ENCODE data around the gene SENP5. TPM values are rescaled to one million over a fixed set of nuclear protein-coding genes. Genes with fewer than 3 reads are reported as not detected.
A peak's percentile ranks its signal among the peaks of the same experiment; 100 is the strongest.

Gene SENP5
- total RNA-seq, 1 experiment from 2014 or later, result 30.4 TPM

DNA sequence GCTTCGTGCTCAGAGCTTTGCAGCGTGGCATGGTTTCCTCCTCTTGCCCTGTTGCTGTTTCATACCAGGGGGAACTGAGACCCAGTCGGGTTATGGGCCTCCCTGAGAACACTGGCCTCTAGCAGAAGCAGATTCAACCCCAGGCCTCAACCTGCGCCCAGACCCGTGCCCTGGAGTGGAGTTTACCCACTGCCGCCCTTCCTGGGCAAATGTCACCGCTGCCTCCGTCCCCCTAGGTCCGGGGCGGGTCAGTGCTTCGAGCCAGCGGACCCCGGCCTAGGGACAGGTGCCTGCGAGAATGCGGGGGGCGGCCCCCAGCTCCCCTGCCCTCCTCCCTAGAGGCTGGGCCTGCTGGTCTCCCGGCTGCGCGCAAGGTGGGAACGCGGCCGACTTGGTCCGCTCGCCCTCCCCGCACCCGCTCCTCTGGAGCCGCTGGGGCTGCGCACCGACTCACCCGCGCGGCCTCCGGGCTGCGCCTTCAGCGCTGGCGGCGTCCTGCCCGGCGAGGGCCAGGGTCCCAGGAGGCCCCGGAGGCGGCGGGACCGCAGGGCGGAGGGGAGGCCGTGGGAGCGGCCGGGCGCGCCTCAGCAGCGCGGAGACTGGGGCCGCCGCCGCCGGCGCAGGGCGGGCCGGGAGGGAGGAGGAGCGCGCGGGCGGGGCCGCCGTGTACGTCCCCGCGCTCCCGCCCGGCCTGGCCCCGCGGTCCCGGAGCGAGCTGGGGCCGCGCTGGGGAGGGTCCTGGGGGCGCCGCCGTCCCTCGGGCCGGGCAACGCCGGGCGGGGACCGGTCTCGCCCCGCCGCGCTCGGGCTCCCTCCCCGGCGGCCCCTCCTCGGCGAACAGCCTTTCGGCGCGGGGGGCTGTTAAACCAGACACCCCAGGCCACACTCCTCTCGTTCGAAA is 100.8 kb downstream of the SENP5 start, which contains the start of gene PIGZ:
TSS of gene PIGZ (minus strand) at position 601 of the 901 bp plus-strand sequence. CDS start 16,802 bp downstream, outside the sequence.
- H2BK5ac ChIP-seq (ENCODE audit: insufficient read length, low read length), result no peak within 1 kb of the TSS
- no peaks in the 10 kb centered on the region for H4K20me1 ChIP-seq (ENCODE audit: control insufficient read depth, insufficient read depth, insufficient read length)
- H3K14ac ChIP-seq (ENCODE audit: insufficient read depth, low read length), result no peak within 1 kb of the TSS
- no peak within 1 kb of the TSS for H3K56ac ChIP-seq (ENCODE audit: insufficient read length, low read depth, low read length)
- H3T11ph ChIP-seq (ENCODE audit: low read length), result no peak within 1 kb of the TSS
- peaks cover 3 to 13% of the 10 kb centered on the region in 2 experiments; a peak in 3 of 4 replicates for H3K4me1 Mint-ChIP-seq
- no peak within 1 kb of the TSS for H3K27ac ChIP-seq (ENCODE audit: insufficient read length, low read depth, low read length)
- H3K27ac Mint-ChIP-seq, result no peak within 1 kb of the TSS
- H2AFZ ChIP-seq (ENCODE audit: low read length), result no peak within 1 kb of the TSS
- H3K79me2 ChIP-seq (ENCODE audit: insufficient read depth, low read length), result no peaks in the 10 kb centered on the region
- H2BK20ac ChIP-seq (ENCODE audit: low read depth, low read length, poor library complexity, severe bottlenecking), result no peak within 1 kb of the TSS
- H4K5ac ChIP-seq (ENCODE audit: insufficient read length, low read depth, low read length), result no peak within 1 kb of the TSS
- H3K4me1 ChIP-seq (ENCODE audit: insufficient read depth, low read length), result no peaks in the 10 kb centered on the region
- peaks cover 0 to 8% (median 4%) of the 10 kb centered on the region in 3 experiments; a peak in 2 of 7 replicates for H3K36me3 Mint-ChIP-seq (ENCODE audit: insufficient read depth in 1 of 3, low read depth in 3 of 3)
- H2BK120ac ChIP-seq (ENCODE audit: low read depth, low read length, poor library complexity, severe bottlenecking), result no peak within 1 kb of the TSS
- H3K27me3 ChIP-seq (ENCODE audit: insufficient read depth, low read length), result peaks cover 41% of the 10 kb centered on the region
- H2BK15ac ChIP-seq (ENCODE audit: low read depth, low read length), result no peak within 1 kb of the TSS
- WGBS (ENCODE audit: extremely low coverage, insufficient read length, low lambda C conversion rate), result no CpG with 5 or more reads among the region's 98 CpGs
- H3K23ac ChIP-seq (ENCODE audit: insufficient read length, low read depth, low read length), result no peak within 1 kb of the TSS
- H3K27me3 Mint-ChIP-seq (ENCODE audit: low read depth), result peaks cover 72% of the 10 kb centered on the region
- H3K4ac ChIP-seq (ENCODE audit: low read depth, low read length), result no peak within 1 kb of the TSS
- no peak within 1 kb of the TSS for H3K9ac ChIP-seq (ENCODE audit: extremely low read depth, insufficient read length, low read length)
- H4K8ac ChIP-seq (replicated peaks; ENCODE audit: insufficient read length, low read depth, low read length), result no peak within 1 kb of the TSS
- peak within 1 kb of the TSS; percentile 52 to 80 for H3K4me3 Mint-ChIP-seq
- H4K91ac ChIP-seq (ENCODE audit: insufficient read length, low read depth, low read length), result no peak within 1 kb of the TSS
- TF ChIP-seq, protein P1, sequence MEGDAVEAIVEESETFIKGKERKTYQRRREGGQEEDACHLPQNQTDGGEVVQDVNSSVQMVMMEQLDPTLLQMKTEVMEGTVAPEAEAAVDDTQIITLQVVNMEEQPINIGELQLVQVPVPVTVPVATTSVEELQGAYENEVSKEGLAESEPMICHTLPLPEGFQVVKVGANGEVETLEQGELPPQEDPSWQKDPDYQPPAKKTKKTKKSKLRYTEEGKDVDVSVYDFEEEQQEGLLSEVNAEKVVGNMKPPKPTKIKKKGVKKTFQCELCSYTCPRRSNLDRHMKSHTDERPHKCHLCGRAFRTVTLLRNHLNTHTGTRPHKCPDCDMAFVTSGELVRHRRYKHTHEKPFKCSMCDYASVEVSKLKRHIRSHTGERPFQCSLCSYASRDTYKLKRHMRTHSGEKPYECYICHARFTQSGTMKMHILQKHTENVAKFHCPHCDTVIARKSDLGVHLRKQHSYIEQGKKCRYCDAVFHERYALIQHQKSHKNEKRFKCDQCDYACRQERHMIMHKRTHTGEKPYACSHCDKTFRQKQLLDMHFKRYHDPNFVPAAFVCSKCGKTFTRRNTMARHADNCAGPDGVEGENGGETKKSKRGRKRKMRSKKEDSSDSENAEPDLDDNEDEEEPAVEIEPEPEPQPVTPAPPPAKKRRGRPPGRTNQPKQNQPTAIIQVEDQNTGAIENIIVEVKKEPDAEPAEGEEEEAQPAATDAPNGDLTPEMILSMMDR (conservative IDR thresholded peaks at IDR 0.05), result no peak
- no peaks in the 10 kb centered on the region for H3K23me2 ChIP-seq (ENCODE audit: insufficient read length, low read depth, low read length, poor library complexity, severe bottlenecking)
- H3K4me2 ChIP-seq (ENCODE audit: insufficient read depth, insufficient read length, low read length), result peak within 1 kb of the TSS; percentile 7
- no peak within 1 kb of the TSS for H2AK5ac ChIP-seq (ENCODE audit: insufficient read length, low read length)
- H3K18ac ChIP-seq (ENCODE audit: insufficient read length, low read depth, low read length), result no peak within 1 kb of the TSS
- no peak within 1 kb of the TSS for H2BK12ac ChIP-seq (ENCODE audit: insufficient read length, low read depth, low read length)
- peaks cover 3% of the 10 kb centered on the region for H3K9me3 ChIP-seq (ENCODE audit: control insufficient read depth, low read depth, low read length)
- no peaks in the 10 kb centered on the region for H3K79me1 ChIP-seq (ENCODE audit: insufficient read depth, low read depth, low read length, poor library complexity, severe bottlenecking)
- no peak for DNase-seq
- peaks cover 11 to 17% of the 10 kb centered on the region in 2 experiments for H3K9me3 Mint-ChIP-seq

Measured in H9 (cell line).